GM18508 (cell line): Measurements from ENCODE around the gene TSC1.
"Not testable (repeated sequence)": the region's sequence is repeated elsewhere in the genome, so short reads cannot be mapped to it uniquely, and the experiment has no call there.

Source experiments
- ATAC-seq: cut with Tn5 transposase; IDR thresholded peaks from one replicate; pipeline ENCODE4 v1.9.1; 2021; ENCODE audit warnings: moderate number of reproducible peaks; ENCODE audit not compliant: insufficient read depth, unreplicated experiment

The TSC1 gene

GRCh38 chr9:132978112-132978450 lies 33.7 kb upstream of the TSC1 start:
- ATAC-seq: no peak

GRCh38 chr9:132976571-132976970 lies 32.2 kb upstream of the TSC1 start:
- no peak for ATAC-seq

- ATAC-seq: no peak
These were observed 31.5 kb upstream of the TSC1 start for GRCh38 chr9:132975961-132976360.

GRCh38 chr9:132973713-132974112 lies 29.3 kb upstream of the TSC1 start:
- ATAC-seq: no peak

GRCh38 chr9:132973166-132973565 lies 28.8 kb upstream of the TSC1 start:
- no peak for ATAC-seq

GRCh38 chr9:132970324-132971062 lies 26.1 kb upstream of the TSC1 start:
- ATAC-seq: no peak

- ATAC-seq: no peak
These were observed 25.4 kb upstream of the TSC1 start for GRCh38 chr9:132969783-132970182.

GRCh38 chr9:132967908-132968307 lies 23.5 kb upstream of the TSC1 start:
- ATAC-seq: not testable (repeated sequence)

GRCh38 chr9:132965478-132965877 lies 21.1 kb upstream of the TSC1 start:
- no peak for ATAC-seq

- no peak for ATAC-seq
These were observed 16.6 kb upstream of the TSC1 start for GRCh38 chr9:132961002-132961401.

GRCh38 chr9:132957805-132958204 lies 13.4 kb upstream of the TSC1 start:
- no peak for ATAC-seq

- ATAC-seq: no peak
These were observed 11.4 kb upstream of the TSC1 start for GRCh38 chr9:132955768-132956167.

- ATAC-seq: no peak
These were observed 10.7 kb upstream of the TSC1 start for GRCh38 chr9:132955123-132955522.

GRCh38 chr9:132949709-132950108 lies 5.3 kb upstream of the TSC1 start:
- ATAC-seq: no peak

GRCh38 chr9:132948482-132949050 lies 4.2 kb upstream of the TSC1 start:
- ATAC-seq: no peak

- no peak for ATAC-seq
These were observed 3.3 kb upstream of the TSC1 start for GRCh38 chr9:132947756-132948155.

GRCh38 chr9:132946631-132947295 lies 2.3 kb upstream of the TSC1 start:
- no peak for ATAC-seq

- no peak for ATAC-seq
These were observed 1.8 kb upstream of the TSC1 start for GRCh38 chr9:132946211-132946610.

- no peak for ATAC-seq
These were observed 1.0 kb upstream of the TSC1 start for GRCh38 chr9:132945186-132946130.

- no peak for ATAC-seq
These were observed 644 bp downstream of the TSC1 start for GRCh38 chr9:132943651-132944293.
